NCI-H82 (cell line): ENCODE results near the gene ENGASE.

Source experiments
- DNase-seq: peaks from one replicate; lab custom pipeline; 2025; lab: John Stamatoyannopoulos, UW

Gene ENGASE

DNA sequence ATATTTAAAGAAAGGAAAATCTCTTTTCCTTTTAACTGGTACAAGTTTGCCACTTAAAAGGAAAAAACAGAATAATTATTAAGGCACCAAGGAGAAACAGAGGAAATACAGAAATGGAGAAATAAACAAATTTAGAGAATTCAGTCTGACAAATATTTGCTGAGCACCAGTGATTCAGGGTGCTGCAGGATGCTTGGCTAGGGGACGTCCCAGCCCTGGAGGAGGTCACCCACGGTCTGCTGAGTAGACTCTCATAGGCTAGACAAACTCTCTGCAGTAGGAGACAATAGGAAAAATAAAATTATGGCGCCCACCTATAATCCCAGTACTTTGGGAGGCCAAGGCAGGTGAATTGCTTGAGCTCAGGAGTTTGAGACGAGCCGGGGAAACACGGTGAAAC, 34.7 kb upstream of the ENGASE start:
- no peak for DNase-seq

DNA sequence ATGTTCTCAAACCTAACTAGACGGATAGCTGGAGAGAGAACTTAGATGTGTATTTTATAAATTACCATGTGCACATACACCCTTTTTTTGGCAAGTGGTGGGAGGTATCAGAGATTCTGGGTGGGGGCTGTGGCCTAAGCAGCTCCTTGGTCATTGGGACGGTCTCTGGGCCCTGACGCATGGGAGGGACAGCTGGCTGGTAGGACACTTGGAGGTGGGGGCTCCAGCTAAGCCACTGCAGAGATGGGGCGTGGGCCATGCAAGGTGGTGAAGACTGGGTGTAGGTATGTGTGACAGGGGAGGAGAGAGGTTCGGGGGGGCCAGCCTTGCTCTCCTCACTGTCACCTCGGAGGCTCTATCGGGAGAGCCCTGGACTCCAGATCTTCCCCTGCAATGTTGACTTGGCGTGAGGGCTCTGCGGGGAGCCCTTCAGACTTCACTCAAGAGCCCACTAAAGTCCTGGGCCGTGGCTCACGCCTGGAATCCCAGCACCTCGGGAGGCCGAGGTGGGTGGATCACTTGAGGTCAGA, 33.5 kb upstream of the ENGASE start:
- no peak for DNase-seq

DNA sequence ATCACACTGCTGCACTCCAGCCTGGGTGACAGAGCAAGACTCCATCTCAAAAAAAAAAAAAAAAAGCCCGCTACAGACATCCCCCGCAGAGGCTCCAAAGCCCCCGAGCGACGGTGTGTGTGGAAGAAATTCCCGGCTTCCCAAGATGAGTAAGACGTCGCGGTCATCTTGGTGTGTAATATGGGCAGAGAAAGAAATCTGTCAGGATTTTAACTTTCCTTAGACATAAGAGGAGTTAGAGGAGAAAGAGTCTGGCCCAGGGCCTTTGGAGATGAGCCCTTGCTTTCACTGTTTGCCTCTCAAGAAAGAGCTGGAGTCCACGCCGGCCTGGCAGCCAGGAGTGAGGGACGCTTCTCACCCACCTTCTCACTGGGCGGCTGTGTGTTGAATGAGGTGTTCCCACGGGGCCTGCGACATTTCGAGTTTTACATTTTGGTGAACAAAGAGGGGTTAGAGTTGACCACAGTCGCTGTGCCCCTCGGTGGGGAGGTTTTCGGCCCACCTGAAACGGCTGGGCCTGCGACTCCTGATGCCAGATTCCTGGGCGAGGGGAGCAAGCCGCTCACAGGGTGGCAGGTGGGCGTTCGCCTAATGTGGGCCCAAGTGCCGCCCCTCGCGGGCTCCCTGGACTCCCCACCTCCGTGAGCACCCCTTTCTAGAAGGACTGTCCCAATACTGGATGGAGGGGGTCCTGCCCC, 32.8 kb upstream of the ENGASE start:
- no peak for DNase-seq

DNA sequence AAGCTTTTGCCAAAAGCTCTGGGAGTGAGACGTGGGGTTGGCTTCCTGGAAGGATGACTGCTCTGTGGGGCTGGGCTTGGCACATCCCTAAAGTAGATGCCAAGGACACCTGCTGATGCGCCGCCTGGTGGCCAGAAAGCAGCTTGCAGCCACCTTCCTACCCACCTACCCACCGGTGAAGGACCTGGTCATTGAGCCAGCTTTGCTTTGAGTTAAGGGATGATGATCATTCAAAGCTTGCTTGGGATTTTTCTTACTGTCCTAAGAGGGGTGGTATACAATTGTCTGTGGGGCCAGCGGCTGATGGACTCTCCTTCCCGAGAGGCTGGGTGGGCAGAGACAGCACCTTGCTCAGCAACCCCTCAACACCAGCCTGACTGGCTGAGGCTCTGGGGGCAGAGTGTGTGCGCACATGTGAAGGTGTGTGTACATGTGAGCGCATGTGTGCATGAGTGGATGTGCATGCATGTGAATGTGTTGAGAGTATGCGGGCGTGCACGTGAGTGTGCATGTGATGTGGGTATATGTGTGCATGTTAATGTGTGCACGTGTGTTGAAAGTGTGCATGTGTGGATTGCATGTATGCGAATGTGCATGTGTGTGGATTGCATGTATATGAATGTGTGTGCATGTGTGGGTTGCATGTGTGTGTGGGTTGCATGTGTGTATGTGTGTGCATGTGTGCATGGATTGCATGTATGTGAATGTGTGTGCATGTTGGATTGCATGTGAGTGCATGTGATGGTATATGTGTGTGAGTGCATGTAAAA, 32.0 kb upstream of the ENGASE start:
- peak; percentile 76 for DNase-seq

DNA sequence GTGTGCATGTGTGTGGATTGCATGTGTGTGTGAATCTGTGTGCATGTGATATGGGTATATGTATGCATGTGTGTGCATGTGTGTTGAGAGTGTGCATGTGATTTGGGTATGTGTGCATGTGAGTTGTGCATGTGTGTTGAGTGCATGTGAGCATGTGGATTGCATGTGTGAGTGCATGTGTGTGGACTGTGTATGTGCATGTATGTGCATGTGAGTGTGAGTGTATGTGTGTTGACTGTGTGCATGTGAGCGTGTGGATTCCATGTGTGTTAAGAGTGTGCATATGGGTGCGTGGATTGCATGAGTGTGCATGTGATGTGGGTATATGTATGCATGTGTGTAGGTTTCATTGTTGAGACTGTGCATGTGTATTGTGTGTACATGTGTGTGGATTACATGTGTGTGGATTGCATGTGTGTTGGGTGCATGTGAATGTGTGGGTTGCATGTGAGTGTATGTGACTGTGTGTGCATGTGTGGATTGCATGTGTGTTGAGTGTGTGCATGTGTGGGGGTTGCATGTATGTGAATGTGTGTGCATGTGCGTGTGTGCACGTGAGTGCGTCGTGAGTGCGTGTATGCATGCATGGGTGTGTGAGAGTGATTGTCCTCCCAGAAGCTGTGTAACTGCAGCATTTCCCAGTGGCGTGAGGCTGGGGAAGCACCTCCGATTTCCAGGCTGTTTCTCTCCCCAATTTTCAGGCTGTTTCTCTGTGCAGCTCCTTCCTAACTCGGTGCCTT, 31.3 kb upstream of the ENGASE start:
- DNase-seq = no peak

DNA sequence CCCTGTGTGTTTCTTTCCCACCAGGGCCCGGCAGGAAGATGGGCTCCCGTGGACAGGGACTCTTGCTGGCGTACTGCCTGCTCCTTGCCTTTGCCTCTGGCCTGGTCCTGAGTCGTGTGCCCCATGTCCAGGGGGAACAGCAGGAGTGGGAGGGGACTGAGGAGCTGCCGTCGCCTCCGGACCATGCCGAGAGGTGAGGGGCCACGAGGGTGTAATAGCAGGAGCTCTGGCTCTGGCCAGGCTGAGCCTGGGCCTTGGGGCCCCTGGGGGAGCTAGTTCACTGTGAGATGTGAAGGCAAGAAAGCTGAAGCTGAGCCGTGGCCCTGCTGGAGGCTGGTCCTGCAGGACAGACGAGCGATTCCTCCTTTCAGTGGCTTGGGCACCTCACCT, 30.7 kb upstream of the ENGASE start:
- DNase-seq = no peak

DNA sequence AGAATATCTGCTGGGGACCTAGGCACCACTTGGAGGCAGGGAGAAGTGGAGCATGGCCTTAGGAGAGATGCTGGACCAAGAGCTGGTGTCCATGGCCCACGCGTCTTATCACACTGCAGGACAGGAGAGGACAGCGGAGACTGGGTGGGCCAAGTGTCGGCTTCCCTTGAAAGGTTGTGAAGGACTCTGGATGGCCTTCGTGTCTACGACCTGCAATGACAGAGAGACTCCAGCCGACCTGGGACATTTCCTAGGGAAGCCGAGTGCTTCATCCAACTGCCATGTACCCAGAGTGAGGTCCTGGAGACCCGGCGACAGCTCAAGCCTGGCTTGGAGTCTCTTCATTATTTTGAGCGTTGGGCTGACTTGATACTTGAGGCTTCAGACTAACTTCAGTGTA, 30.2 kb upstream of the ENGASE start:
- DNase-seq = no peak

DNA sequence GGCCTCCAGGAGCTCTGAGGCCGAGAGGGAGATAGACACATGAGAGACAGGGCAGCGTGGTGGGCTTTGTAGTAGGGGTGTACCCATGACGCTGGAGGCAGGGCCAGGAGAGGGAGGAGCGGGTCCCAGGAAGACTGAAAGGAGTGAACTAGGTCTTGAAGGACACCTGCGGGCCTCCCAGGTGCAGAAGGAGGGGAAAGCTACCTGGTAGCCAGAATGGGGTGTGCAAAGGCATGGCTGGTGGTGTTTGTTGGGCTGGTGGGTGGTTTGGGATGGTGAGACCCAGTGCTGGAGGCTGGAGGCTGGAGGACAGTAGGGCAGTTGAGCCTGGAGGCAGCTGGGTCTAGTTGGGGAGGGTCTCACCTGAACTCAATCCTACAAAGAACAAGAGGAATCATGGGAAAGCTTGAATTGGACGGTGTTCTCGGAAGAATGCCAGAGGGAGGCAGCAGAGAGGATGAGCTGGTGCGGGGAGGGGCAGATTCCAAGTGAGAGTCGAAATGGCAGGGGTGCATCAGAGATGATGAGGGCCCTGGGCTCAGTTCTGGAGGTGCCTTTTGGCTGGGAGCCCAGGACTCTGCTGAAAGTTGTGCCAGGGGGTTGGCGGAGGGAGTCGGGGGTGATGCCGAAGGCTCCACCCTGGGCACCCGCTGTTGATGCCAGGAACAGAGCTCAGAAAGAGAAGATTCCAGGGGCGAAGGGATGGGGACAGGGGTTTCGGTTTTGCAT, 29.5 kb upstream of the ENGASE start:
- no peak for DNase-seq

DNA sequence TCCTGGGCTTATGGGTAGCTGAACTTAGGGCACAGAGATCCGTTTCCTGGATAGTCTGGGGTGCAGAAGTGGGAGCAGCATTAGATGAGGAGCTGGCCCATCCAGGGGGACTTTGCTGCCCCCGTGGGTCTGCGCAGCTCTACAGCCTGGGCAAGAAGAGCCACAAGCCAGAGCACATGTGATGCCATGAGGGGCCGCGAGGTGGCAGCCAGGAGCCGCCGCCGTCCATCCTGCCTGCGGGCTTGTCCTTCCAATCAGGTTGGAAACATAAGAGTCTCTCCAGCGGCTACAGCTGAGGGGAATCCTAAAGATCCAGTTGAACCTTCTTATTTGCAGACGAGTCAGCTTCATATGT, 28.8 kb upstream of the ENGASE start:
- peak; percentile 83 for DNase-seq

DNA sequence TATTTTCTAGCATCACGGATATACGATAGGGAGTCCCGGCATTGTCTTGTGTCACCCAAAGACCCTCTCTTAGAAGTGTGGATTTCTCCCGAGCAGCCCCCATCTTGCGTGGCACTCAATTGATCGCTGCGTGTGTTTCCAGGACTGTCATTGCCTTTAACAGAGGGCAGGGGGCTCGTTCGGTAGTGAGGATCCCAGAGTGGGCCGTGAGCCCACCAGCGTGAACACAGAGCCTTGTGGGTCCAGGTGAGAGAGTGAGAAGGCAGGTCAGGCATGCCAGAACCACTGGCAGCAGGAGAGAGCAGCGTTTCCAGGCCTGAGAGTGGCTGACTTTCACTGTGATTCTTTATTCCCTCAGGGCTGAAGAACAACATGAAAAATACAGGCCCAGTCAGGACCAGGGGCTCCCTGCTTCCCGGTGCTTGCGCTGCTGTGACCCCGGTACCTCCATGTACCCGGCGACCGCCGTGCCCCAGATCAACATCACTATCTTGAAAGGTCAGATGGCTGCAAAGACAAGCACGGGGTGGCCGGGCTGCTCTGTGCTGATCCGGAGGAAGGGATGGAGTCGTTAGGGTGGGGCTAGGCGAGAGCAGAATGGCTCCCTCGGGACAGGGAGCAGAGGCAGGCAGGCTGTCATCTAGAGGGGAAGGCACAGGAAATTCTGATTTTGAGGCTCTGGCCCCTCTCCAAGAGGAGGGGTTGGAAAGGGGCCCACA, 28.3 kb upstream of the ENGASE start:
- DNase-seq = no peak

DNA sequence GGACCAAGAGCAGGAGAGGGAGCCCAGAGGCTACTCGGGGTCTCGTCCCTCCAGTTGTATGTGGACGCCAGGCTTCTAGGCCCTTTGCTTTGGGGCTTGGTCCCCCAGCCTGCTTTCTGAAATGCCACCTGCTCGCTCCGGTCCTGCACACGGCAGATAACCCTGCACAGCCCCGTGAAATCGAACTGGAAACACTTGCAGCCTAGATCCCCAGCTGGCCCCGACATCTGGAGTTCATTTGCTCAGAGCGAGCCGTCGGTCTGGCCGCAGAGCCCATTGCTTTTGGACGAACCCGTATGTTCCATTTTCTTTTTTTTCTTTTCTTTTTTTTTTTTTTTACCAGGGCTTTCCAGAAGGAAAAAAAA, 27.7 kb upstream of the ENGASE start:
- DNase-seq = no peak

DNA sequence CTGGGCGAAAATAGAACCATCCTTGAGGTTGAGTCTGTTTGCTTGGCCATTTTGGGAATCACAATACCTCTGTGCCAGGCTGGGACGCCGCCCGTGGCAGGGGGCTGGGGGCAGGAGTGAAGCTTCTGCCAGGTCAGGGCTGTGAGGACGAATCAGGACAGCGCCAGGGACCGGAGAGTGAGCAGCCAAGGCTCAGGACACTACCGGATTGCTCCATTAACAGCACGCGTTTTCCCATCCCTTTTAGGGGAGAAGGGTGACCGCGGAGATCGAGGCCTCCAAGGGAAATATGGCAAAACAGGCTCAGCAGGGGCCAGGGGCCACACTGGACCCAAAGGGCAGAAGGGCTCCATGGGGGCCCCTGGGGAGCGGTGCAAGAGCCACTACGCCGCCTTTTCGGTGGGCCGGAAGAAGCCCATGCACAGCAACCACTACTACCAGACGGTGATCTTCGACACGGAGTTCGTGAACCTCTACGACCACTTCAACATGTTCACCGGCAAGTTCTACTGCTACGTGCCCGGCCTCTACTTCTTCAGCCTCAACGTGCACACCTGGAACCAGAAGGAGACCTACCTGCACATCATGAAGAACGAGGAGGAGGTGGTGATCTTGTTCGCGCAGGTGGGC, 27.2 kb upstream of the ENGASE start:
- no peak for DNase-seq

DNA sequence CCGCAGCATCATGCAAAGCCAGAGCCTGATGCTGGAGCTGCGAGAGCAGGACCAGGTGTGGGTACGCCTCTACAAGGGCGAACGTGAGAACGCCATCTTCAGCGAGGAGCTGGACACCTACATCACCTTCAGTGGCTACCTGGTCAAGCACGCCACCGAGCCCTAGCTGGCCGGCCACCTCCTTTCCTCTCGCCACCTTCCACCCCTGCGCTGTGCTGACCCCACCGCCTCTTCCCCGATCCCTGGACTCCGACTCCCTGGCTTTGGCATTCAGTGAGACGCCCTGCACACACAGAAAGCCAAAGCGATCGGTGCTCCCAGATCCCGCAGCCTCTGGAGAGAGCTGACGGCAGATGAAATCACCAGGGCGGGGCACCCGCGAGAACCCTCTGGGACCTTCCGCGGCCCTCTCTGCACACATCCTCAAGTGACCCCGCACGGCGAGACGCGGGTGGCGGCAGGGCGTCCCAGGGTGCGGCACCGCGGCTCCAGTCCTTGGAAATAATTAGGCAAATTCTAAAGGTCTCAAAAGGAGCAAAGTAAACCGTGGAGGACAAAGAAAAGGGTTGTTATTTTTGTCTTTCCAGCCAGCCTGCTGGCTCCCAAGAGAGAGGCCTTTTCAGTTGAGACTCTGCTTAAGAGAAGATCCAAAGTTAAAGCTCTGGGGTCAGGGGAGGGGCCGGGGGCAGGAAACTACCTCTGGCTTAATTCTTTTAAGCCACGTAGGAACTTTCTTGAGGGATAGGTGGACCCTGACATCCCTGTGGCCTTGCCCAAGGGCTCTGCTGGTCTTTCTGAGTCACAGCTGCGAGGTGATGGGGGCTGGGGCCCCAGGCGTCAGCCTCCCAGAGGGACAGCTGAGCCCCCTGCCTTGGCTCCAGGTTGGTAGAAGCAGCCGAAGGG, 26.4 kb upstream of the ENGASE start:
- no peak for DNase-seq

DNA sequence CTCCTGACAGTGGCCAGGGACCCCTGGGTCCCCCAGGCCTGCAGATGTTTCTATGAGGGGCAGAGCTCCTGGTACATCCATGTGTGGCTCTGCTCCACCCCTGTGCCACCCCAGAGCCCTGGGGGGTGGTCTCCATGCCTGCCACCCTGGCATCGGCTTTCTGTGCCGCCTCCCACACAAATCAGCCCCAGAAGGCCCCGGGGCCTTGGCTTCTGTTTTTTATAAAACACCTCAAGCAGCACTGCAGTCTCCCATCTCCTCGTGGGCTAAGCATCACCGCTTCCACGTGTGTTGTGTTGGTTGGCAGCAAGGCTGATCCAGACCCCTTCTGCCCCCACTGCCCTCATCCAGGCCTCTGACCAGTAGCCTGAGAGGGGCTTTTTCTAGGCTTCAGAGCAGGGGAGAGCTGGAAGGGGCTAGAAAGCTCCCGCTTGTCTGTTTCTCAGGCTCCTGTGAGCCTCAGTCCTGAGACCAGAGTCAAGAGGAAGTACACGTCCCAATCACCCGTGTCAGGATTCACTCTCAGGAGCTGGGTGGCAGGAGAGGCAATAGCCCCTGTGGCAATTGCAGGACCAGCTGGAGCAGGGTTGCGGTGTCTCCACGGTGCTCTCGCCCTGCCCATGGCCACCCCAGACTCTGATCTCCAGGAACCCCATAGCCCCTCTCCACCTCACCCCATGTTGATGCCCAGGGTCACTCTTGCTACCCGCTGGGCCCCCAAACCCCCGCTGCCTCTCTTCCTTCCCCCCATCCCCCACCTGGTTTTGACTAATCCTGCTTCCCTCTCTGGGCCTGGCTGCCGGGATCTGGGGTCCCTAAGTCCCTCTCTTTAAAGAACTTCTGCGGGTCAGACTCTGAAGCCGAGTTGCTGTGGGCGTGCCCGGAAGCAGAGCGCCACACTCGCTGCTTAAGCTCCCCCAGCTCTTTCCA, 25.5 kb upstream of the ENGASE start:
- DNase-seq = no peak

DNA sequence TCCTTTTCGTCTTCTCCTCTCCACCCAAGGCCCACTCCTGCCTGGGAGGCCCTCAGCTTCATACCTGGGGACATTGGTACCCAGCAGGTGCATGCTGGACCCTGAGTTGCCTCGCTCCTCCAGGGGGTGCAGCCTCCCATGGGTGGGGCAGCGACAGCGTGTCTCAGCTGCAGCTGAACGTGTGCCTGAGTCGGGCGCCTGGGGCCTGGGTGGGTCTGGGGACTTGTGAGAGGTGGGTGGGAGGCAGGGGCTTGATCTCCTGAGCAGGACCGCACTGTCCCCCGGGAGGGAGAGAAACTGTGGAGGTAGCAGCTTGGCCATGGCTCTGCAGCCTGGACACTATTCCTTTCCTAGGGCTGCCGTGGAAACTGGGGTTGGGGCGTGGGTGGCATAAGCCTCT, 24.8 kb upstream of the ENGASE start:
- no peak for DNase-seq

DNA sequence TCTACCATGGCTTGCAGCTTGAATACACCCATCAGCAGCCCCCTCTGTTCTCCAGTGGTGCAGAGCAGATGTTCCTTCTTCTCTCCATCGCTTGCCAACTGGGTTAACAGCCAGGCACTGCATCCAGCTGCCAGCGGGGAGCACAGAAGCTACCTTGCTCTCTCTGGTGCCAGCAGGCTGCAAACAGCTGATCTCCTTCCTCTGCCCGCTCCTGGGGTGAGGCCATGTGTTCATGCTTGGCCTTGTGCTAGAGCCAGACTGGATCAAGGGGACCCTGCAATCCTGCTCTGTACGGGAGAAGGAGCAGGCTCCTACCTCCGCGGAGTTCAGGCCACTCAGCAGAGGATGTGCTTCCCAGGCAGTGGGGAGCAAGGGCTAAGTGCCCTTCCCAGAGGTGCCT, 24.1 kb upstream of the ENGASE start:
- no peak for DNase-seq

DNA sequence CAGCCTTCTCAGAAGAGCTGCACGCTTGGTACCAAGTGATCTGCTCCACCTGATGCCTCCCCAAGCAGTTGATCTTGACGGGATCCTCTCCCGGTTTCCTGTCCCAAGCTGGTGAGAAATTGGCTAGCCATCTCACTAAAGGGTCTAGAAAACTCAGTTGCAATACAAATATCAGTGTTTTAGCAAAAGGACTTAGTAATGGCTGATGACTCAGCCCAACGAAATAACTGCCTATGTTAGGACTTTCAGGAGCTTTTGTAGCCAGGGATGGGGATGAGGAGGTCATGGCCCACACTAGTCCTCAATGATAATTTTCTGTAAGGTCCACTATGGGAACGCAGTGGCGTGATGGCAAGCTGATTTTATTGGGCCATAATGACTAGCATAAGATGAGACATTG, 23.3 kb upstream of the ENGASE start:
- no peak for DNase-seq

DNA sequence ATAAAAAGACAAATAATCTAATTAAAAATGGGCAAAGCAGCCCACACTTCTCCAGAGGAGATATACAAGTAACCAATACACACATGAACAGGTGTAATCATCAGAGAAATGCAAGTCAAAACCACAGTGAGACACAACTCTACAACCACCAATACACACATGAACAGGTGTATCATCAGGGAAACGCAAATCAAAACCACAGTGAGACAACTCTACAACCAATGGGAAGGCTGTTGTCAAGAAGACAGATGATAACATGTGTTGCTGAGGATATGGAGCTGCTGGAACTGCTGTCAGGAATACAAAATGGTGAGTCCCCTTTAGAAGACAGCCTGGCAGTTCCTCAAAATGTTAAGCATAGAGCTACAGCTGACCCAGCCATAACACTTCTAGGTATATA, 22.5 kb upstream of the ENGASE start:
- no peak for DNase-seq
